GM21576 (cell line): ENCODE data around the gene MYH15.
"Not testable (repeated sequence)": the region's sequence is repeated elsewhere in the genome, so short reads cannot be mapped to it uniquely, and the experiment has no call there.

ENCODE experiments used
- ATAC-seq: cut with Tn5 transposase; IDR thresholded peaks from one replicate; pipeline ENCODE4 v1.9.1; 2021; ENCODE audit warnings: mild to moderate bottlenecking, moderate library complexity; ENCODE audit not compliant: unreplicated experiment

The MYH15 gene

DNA sequence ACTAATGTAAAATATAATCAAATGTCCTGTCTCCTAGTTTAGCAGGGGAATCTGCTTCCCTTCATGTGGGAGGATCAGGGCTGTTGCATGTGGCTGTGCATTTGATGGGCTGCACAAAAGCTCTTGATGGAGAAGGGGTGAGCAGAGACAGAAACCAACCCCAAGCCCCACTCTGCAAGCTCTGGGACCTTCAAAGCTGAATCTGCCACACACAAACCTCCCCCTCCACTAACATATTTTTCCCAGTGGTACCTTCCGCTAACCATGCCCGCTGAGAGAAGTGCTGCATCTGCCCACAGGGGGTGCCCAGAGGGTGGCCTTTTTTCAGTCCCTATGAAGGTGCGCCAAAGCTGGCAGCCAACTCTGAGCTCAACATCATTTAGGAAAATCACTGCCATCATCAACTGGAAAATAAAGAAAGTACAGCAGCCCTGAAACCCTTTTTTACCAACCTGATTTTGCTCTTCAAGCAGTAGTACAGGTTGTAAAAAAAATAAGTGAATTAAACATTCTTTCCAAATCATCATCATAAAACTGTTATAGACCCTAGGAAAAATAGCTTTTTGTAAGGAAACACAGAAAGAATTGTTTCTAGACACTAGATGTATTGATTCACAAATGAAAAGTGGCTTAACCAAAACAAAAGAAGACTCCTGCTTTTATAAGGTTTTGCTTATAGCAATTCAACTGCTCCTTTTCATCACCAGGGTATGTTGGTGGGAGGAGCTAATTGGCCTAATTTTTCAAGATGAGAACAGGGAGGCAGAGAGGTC lies 117.1 kb downstream of the MYH15 start:
- no peak for ATAC-seq

DNA sequence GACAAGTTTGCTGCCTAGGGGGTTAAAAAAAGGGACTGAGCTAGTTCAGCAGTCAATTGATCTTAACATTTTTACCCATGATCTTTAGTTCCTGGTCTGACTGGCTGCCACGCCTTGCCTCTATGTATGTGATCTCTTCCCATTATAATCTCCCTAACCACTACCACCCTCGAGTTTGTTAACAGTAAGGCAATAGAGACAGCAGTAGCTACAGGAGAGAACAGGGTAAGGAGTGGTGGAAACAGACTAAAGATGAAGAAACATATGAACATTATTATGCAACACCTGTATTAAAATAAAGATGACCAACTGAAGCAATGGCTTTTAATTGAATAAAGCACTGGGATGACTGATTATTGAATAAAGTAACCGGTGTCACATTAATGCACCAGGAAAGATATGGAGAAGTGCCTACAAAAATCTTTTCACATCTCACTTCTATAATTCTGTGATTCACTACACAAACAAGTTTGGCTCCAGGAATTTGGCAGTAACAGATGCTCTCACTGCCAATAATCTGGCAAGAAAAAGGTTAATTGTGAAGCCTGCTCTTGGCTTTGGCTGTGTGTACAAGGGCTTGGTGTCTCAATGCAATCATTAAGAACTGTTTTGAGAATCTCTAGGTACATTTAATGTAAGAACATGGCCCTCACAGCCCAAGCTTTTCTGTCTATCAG lies 118.3 kb downstream of the MYH15 start:
- no peak for ATAC-seq

DNA sequence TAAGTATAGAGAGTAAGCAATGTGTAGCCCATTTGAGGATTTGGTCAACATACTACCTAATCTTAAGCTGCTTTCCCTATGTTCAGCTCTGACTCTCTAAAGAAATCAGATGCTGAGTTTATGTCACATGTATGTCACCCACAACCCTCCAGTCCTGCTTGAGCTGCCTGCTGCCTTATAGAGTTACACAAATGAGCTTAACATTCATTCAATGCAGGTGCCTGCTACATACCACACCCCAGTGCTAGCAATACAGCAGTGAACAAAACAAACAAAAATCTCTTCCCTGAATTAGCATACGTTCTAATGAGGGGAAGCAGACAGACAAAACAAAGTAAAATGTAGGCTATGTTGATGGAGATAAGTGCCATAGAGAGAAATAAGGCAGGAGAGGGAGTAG lies 121.0 kb downstream of the MYH15 start:
- ATAC-seq: no peak

DNA sequence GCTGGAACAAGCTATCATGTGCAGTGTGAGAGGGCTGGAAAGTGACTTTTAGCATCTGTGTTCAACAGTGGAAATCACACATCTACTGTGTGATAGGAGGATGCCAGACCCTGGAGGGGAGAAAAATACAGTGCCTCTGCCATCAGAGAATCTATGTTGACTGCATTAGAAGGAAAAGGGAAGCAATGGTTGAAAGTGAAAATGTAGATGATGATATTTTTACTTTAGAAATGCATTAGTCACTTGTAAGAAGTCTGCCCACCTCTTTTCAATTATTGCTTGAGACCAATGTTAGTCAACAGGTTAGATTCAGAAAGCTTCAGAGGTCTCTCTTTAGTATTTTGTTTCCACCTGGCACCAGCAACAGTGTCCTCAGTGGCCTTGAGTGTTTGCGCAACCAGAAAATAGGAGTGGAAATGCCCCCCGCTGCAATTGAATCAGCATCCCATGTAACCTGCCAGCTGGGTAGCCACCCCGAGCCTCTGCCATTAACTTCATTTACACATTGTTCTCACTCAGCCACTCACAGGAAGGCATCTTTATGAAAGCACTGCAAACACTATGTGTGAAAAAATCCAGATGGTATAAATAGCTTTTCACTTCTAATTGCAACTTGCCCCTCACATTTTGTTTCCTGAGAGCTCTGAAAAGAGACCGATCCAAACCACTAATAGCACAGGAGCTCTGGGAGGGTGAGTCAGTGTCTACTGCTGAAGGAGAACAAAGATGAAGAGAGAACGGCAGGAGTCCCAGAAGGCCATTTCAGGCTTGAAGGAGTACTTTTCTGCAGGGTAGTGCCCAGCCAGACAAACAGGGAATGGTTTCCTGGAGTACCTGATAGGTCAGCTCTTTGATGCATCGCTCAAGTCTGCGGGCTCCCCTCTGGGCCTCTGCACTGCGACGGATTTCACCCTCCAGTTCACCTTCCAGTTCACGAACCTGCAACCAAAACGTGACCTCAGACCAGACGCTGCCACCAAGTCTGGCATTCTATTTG lies 122.0 kb downstream of the MYH15 start:
- peak; percentile 69 for ATAC-seq

DNA sequence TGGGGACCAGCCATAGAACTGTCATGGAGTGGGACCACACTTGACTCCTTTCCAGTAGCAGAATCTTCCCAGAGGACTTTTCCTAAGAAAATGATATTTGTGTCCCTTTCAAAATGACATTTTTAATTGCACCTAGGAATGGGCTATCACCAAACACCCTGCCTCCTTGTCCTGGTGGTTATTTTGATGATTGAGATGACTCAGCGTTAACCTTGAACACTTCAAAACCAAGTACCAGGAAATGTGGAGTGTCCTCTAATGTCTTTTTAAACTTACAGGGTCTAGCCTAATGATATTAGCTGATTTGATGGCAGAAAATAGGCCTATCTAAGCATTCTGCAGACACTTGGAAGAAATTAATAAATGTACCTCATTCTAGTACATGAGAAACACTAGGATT lies 123.3 kb downstream of the MYH15 start:
- no peak for ATAC-seq

DNA sequence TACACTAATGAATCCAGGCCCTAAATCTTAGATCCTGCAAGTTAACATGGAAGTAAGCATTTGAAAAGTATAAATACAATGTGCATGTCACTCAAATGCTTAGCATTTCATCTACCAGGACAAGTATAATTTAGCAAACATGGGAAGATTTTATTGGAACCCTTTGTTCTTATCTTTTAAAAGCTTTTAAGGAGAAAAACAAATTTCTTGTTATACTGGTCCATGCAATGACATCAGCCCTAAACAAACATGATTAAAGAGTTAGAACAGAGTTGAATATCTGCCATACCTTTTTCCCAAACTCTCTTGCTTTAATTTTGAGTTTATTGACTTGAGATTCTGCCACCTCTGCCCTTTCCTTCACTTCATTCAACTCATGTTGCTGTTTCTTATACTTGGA lies 127.1 kb downstream of the MYH15 start:
- ATAC-seq: no peak

DNA sequence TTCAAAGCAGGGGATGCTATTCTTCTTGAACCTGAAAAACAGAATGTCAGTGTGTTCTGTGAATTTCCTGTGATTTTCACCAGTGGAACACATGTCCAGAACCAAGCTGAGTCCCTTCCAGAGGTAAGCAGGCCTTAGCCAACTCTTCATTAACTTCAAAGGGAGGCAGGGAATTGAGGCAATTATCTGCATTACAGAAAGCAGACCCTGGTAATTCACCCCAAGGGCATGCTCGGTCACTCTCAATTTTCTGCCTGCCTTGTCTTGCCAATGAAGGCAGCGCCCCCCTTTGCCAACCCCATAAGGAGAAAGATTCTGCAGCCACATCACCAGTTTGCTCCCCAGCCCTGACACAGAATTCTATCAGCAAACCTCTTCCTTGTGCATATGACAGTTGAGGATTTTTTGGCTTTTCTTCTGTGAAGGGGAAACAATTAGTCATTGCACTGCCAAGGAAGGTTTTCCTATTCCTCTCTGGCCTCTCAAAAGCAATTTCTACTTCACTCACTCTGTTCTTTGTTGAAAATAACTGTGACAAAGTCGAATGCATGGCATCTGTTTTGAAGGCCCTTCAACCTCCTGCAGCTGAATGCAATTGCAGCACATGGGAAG lies 128.8 kb downstream of the MYH15 start:
- ATAC-seq: no peak

DNA sequence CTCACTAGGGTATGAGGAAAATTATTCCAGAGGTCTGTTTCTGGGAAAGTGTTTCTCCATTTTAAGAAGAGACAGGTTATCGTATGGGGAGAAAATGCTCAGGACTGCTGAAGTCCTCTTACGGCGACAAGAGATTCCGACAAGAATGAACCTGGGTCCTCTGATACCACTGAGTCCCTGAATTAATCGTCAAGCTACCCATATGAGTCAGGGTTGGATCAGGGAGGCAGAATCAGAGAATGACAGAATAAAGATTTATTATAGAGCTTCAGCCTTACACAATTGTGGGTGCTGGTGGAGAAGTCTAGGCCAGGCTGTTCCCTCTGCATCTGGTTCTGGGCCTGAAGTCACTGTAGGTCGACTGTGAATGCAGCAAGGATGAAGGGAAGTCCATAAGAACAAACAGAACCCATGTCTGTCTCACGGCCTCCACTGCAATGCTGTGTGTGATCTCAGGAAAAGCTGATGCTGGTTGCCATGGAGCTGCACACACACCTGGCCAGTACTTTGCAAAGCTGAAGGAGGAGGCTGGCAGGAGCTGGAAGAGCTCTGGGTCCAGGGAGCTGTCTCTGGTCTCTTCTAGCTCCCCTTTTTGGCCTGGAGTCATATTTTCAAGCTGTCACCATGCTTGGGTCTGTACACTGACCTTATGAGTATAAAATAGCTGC lies 130.1 kb downstream of the MYH15 start:
- ATAC-seq: no peak

DNA sequence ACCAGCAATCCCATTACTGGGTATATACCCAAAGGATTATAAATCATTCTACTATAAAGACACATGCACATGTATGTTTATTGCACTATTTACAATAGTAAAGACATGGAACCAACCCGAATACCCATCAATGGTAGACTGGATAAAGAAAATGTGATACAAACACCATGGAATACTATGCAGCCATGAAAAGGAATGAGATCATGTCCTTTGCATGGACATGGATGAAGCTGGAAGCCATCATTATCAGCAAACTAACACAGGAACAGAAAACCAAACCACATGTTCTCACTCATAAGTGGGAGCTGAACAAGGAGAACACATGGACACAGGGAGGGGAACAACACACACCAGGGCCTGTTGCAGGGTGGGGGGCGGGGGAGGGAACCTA lies 131.4 kb downstream of the MYH15 start:
- not testable (repeated sequence) for ATAC-seq

DNA sequence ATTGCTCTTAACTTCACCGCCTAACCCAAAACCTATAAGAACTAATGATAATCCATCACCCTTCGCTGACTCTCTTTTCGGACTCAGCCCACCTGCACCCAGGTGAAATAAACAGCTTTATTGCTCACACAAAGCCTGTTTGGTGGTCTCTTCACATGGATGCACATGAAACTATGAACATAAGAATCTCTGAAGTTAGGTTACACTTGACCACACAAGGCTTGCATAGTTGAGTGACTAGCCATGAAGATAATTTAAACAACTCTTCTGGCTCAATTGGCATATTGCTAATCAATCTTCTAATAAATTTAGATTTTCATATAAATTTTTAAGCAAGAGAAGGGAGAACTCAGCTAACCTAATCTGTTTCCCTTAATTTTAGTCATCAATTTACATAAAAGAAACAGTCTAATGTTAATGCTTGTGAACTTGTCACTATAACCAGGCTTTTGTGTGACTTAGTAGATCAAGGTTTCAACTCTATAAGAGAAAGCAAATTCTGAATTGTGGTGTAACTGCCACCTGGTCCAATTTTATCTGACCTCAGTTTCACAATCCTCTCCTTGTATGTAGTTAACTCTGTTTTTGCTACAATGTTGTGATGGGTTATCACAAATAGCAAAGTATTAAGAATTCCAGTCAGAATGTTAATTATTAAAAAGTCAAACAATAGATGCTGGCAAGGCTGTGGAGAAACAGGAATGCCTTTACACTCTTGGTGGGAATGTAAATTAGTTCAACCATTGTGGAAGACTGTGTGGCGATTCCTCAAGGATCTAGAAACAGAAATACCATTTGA lies 132.0 kb downstream of the MYH15 start:
- peak; percentile 55 for ATAC-seq

DNA sequence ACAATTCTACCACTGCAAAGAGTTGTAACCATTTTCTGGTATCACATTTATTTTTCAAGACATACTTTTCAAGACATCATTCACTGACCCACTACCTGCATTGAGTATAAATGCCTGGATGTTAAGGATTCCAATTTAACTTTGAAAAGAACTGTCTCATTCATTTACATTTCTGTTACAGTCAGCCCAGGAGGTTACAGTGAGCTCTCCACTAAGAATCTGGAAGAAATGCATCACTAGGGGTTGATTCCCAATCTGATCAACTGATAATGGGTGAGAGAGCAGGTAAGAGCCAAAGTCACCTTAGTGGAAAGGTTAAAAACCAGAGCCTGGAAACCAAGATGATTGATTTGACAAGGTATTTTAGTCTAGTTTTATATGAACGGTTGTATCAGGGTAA lies 133.0 kb downstream of the MYH15 start:
- ATAC-seq: no peak

DNA sequence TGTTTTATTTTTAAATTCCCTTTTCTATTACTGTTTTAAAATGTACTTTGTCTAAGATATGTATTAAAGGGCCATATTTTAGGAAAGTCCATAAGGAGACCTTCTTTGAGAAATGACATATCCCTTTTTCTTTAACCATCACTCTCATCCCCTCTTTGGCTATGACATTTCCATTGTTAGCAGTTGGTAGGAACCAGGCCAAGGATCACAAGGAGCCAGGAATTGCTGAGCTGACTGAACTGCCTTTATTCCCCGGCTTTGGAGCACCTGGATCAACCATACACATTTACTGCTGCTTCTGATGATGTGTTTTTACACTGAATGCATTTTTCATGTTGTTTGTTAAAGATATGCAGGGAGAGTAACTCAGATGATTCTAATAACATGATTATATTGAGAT lies 134.4 kb downstream of the MYH15 start:
- ATAC-seq: no peak

DNA sequence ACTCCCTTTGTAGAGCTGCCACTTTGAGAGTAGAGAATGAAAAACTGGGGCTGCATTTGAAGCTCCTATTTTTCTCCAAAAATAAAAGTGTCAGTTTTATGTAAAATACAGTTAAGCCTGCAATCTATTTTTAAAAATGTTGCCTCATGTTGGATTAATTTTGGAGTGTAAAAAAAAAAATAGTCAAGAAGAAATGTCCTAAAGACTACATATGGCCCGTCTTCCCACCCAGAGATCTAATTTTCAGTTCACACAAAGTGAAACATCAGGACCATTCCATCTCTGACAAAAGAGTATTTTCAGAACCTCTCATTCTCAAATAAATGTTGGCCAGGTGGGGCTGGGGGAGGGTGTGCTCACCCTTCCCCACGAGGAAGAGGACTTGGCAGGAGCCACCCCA lies 151.4 kb downstream of the MYH15 start:
- ATAC-seq: no peak

DNA sequence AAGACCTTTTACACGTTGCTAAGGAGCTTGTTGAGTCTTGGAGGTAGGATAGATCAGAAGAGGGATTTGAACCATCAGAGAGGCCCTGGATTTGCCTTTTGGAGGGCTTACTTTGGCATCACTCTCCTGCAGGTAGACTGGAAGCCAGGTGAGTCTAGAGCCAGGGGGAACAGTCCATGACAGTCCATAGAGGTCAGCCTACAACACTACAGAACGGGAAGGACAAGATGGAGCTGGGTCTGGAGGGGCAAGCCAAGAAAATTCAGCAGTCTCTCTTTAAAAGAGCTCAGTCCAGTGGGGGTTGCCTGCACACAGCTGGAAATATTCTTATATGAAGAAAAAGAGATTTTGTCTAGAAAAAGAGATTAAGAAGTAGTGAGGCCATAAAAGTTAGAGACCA lies 153.4 kb downstream of the MYH15 start:
- no peak for ATAC-seq

DNA sequence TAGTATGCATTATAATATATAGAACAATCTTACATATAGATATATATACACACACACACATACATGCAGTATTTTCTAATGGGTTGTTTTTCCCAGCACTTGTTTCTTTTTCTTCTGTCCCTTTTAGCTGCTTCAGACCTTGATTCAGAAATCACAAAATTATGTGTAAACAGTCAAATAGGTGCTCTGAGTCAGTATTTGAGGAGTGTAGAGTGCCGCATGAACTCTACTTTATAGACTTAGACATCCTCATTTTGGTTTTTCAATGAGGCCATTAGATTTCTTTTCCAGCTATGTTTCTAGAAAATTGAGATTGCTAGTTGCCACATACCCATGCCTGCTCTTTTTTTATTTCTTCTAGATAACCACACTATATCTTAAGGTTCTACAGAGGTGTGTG lies 155.8 kb downstream of the MYH15 start:
- ATAC-seq: no peak

DNA sequence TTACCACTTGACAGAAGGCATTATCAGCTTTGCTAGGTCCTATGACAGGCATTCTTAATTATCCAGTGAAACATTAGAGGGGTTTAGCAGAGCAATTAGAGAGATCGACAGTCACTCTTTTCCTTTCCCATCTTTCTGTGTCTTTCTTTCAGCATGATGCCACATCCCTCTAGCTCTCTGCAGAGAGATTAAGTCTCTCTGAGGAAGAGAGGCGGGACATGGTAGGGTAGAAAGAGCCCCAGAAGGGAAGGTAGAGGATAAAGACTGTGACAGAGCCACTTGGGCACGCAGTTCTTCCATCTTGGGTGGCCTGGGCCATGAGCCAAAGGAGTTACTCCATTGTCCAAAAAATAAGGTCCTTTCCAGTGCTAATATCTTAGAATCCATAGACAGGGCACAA lies 158.2 kb downstream of the MYH15 start:
- no peak for ATAC-seq

DNA sequence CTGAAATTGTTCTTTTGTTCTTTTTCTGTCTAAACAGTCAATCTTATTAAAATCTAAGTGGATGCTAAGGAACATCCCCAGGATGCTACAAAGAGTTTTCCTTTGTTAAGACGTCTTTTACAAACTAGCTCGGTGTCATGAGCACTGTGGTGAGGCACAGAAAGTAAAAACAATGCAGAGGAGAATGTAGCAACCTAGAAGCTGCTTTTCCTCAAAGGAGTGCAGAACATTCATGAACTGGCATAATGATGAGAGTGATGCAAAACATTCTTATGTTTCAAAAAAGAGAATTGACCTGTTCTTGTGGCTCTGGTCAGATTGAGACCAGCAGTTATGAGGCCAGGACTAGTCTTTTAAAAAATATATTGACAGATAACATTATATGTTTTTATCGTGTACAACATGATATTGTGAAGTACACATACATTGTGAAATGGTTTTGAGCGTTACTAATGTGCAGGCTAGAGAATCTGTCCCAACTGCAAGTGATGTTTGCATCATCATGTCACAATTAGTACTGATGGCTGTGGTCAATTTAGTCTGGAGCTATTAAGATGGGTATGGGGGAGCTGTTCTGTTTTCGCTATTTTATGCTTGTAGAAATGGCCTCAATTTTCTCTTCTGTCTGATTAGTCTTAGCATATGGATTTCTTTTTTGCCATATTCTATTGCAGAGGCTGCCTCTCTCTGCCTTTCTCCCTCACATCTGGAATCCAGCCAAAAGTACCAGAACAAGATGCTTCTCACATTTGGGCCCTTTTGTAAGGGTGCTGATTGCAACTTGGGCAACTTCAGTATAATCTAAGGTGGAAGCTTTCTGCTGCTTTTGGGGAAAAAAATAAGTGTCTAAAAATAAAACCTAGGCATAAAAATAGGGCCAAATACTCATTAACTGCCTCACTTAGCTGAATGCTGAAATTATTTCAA lies 163.8 kb downstream of the MYH15 start:
- no peak for ATAC-seq

DNA sequence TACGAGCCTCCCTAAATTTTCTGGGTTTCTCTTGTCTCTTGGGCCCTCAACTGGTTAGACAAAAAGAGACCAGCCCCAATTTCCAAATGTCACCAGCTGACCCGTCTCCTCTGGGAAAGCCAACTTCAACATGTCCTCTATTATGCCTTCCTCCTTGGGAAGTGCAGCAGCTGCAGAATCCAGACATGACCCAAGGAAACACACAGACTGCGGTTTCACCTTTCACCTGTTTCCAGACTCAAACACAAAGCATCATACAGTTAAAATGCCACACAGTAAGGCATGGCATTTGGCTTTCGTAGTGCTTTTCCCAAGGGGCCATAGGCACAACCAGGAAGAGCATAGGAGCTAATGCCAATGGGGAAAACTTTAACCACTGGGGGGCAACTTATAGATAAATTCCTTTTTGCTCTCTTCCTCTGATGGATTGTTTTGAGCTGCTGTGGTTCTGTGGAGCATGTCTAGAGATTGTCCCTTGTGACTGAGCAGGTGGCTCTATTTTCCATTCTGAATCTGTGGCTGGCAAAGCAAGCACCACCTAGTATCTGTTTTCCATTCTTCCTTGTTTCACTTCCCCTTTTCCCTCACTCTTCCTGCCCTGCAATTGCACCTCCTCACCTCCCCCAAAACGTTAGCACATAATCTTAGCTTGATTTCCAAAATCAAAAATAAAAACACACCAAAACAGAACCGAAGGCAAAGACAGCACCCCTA lies 164.7 kb downstream of the MYH15 start:
- ATAC-seq: no peak
